GM12891 (cell line): ENCODE data around the gene CAPN5.

Experiments used
- DNase-seq: peaks from one replicate; pipeline ENCODE4 v3.0.0; 2011; ENCODE audit warnings: low spot score; ENCODE audit not compliant: insufficient read length
- FAIRE-seq: peaks from 2 replicates; lab custom pipeline; 2011; peaks lifted over from hg19 to GRCh38; lab: Jason Lieb, UNC
- PAX5 ChIP-seq: IDR thresholded peaks from 2 replicates; pipeline ENCODE4 v1.6.1; 2011; ENCODE audit warnings: low read length, moderate library complexity, mild to moderate bottlenecking; ENCODE audit not compliant: insufficient read depth, severe bottlenecking
- POLR2A ChIP-seq: IDR thresholded peaks from 2 replicates; pipeline ENCODE4 v1.6.1; 2011; ENCODE audit warnings: low read depth, low read length, control low read depth
- POLR2AphosphoS5 ChIP-seq: IDR thresholded peaks from 2 replicates; pipeline ENCODE4 v1.6.1; 2011; ENCODE audit warnings: low read depth, low read length, control low read depth
- POU2F2 ChIP-seq: IDR thresholded peaks from 2 replicates; pipeline ENCODE4 v1.6.1; 2011; ENCODE audit warnings: low read depth, mild to moderate bottlenecking, control low read depth, low read length, moderate library complexity
- SPI1 ChIP-seq: IDR thresholded peaks from 2 replicates; pipeline ENCODE4 v1.6.1; 2011; ENCODE audit warnings: low read depth, low read length, control low read depth
- TAF1 ChIP-seq: IDR thresholded peaks from 2 replicates; pipeline ENCODE4 v1.6.1; 2011; ENCODE audit warnings: low read depth, low read length, control low read depth

Gene CAPN5

DNA sequence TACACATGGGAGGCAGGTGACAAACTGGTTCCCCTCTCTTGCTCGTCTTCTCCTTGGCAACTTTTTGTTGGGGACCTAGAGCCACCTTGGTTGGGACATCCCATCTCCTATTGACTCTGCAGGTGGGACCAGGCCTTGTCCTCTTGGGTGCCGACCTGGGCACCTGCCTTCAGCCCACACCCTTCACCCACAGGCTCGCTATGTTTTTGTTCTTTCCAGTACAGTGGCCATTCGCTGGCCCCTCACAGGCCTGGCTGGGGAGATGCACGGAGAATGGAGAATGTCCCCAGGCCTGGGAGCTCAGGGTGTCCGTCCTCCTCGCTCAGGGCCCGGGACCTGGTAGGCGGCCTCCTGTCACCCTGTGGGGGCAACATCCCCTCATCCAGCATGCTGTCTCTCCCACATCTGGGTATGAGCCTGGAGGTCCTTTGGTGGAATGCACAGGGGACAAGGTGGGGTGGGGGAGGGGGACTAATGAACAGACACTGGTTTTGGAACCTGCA is 21.0 kb downstream of the CAPN5 start:
- no peak for TF ChIP-seq POLR2AphosphoS5
- no peak for TF ChIP-seq POU2F2
- no peak for TF ChIP-seq POLR2A
- TF ChIP-seq PAX5, result no peak
- no peak for TF ChIP-seq TAF1
- no peak for TF ChIP-seq SPI1
- DNase-seq (no peak), FAIRE-seq (no peak)

DNA sequence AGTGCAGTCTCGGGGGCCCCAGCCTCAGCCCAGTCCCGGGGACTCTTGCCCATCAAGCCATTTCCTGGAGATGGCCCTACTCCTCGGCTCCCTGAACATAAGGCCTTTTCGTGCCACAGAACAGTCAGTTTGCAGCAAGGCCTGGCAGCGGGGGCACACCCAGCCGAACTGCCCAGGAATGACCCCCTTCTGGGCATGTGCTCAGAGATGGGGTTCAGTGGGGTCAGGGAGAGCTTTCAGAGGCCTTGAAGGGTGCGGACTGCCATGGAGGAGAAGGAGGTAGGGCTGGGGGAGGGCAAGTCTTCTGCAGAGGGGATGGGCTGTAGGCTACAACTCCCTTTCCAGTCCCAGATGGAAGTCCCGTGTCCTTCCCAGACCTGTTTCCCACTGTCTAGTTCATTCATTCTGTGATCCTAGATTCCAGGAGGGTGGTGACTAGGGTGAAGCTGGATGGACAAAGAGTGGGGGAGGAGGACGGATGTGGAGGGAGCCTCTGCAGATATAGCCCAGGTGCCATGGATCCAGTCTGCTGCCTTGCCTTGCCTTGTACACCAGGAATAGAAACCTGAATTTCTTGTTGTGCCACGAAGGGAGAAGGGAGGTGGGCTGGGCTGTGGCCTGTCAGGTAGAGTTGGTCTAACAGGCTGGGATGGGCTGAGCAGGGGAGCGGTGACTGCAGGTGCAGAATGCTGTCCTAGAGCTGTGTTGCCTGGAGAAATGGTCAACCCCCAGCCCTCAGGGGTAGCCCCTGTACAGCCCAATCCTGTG is 21.6 kb downstream of the CAPN5 start:
- FAIRE-seq (no peak), DNase-seq (no peak)
- TF ChIP-seq TAF1 (no peak), POLR2A (no peak), PAX5 (no peak), POLR2AphosphoS5 (no peak), POU2F2 (no peak), SPI1 (no peak)

DNA sequence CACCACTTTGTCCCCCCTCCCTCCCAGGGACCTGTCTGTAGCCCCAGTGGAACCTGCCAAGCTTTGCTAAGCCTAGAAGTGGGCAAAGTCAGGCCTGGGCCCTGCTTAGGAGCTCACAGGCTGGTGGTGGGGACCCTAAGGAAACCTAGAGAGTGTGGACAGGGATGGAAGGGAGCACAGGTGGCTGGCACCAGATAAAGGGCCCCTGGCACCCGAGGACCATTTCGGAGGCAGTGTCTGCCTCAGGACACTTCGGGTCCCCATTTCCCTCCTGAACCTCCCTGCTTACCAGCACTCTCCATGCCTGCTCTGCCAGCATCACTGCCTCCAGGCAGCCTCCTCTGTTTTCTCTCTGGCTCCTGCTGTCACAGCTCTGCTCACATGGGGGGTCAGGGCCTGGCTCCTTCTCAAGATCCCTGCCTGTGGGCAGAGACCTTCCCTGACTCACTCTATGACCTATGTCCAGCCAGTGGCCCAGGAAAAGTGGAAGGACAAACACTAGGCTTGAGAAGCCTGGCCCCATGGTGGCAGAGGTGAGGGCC is 22.3 kb downstream of the CAPN5 start:
- TF ChIP-seq SPI1 (no peak), POU2F2 (no peak), POLR2A (no peak), TAF1 (no peak), PAX5 (no peak), POLR2AphosphoS5 (no peak)
- FAIRE-seq (no peak), DNase-seq (no peak)

DNA sequence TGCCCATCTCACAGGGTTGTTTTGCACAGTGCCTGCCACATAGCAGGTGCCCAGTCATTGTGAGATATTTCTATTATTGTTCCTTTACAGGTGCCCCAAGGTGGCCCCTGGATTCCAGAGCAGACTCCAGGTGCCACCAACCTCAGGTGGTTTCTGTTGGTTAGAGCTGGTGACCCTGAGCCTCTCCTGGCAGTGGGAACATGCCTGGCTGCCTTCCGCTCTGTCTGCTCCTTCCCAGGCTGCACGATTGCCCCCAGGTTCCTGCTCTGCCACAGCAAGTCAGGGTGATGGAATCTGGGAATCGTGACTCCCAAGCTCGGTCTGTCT is 23.2 kb downstream of the CAPN5 start:
- no peak for FAIRE-seq
- TF ChIP-seq SPI1 (no peak), TAF1 (no peak), PAX5 (no peak), POU2F2 (no peak), POLR2AphosphoS5 (no peak), POLR2A (no peak)
- no peak for DNase-seq

DNA sequence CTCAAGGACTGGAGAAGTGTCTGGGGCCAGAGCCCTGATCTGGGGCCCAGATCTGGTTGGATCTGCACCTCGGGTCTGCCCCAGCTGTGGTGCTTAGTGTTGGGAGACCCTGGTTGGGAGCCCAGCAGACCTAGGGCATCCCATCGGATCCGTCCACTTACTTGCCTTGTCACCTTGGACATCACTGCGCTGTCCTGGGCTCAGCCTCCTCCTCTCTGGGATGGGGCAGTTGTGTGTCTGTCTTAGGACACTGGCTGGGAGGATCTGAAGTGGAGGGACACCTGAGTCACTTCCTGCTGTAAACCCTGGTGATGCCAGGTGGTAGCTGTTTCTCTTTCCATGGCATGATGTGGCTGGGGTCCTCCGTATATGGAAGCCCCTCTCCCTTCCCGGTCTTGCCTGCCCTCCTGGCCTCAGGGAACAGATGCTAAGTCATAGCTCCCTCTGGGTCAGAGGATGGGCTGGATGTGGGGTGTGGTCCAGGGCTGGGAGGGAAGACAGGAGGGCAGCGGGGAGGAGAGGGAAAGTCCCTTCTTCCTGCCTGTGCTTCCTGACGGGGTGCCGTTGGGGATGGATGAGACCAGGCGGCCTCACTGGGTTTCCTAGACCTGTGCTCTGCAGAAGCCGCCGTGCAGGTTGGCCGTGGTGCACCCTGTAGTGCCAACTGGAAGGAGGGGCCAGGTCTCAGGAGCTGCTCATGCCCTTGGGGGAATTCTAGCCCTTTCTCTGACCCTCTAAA is 23.8 kb downstream of the CAPN5 start:
- FAIRE-seq (no peak), DNase-seq (no peak)
- no peak for TF ChIP-seq POU2F2
- no peak for TF ChIP-seq TAF1
- TF ChIP-seq POLR2A, result no peak
- no peak for TF ChIP-seq POLR2AphosphoS5
- no peak for TF ChIP-seq SPI1
- no peak for TF ChIP-seq PAX5

DNA sequence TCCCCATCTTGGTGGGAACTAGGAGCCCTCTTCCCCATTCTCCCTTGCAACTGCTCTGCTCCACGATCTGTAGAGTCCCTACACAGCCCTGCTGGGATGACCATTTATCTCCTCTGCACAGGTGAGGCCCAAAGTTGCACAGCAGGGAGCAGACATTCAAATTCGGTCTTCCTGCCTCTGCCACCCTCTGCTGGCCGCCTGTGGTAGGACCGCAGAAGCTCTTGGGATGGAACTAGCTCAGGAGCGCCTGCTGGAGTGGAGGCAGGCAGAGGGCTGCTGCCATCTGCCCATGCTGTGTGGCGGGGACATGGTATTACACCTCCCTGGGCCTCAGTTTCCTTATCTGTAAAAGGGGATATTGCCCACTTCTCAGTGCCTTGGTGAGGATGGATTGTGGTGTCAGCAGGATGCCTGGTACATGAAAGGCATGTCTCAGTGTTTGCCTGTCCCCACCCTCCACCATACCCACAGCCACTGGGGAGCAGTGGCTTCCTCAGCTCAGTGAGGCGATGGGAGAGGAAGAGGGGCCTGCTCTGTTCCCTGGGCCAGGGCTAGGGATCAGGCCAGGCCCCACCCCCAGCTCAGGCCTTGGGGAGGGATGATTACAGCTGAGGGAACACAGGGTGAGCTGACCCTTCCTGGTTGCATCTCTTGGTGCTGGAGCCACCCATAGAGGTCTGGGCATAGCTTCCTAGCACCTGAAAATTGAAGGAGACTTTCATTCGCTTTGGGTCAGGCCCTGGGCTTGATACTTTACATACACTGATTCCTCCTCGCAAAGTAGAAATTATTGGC is 24.6 kb downstream of the CAPN5 start:
- peak; percentile 98 for FAIRE-seq
- TF ChIP-seq PAX5 (no peak), POU2F2 (peak; percentile 48; the same call in 1 of the 2 replicates), POLR2AphosphoS5 (no peak), SPI1 (no peak), TAF1 (no peak), POLR2A (no peak)

DNA sequence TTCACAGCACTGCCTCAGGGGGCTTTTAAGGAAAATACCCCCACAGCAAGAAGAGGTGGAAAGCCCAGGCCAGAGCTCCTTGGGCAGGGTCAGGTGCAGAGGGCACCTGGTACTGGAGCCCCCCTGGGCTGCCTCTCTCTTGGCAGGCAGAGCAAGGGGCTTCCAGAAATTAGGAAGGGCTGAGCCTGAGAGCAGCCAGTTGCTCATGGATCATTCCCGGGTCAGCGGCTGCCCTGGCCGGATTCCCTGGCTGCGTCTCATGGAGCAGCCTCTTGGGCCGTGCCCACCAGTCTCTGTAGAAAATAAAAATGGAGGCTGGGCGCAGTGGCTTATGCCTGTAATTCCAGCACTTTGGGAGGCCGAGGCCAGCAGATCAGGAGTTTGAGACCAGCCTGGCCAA is 25.6 kb downstream of the CAPN5 start:
- DNase-seq (no peak), FAIRE-seq (no peak)
- no peak for TF ChIP-seq TAF1
- no peak for TF ChIP-seq POLR2A
- no peak for TF ChIP-seq SPI1
- no peak for TF ChIP-seq POLR2AphosphoS5
- TF ChIP-seq POU2F2, result no peak
- TF ChIP-seq PAX5, result no peak

More for the DNA sequence above, 24.6 kb downstream of the CAPN5 start:
- DNase-seq, result peak; percentile 94

DNA sequence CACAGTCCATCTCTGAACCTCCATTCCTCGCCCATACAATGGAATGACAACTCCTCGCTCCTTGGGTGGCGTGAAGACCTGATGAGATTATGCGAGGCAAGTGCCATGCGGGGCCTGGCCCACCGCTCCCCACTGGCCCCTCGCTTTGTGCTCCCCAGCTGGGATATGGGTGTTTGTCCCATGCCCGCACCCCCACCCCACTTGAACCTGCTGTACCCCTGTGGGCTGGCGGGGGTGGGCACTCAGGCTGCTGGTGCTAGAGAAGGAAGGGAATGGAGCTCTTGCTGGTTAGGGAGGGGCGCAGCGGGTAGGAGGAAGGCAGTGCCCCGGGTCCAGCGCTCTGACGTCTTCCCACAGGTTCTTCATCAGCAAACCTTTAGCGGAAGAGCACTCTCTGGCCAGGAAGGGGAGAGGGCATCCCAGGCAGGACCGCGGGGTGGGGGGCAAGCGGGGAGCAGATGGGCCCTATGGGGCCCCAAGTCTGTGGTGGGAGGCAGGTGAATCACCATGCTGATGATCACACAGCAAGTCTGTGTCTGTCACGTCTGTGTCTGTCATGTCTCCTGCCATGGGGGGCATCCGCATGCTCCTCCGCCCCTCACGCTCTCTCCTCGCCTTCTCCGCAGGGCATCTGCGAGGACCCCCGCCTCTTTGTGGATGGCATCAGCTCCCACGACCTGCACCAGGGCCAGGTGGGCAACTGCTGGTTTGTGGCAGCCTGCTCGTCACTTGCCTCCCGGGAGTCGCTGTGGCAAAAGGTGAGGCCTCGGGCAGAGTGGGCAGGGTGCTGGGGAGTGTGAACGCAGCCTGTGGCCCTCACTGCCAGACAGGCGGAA is 26.5 kb downstream of the CAPN5 start:
- no peak for FAIRE-seq
- no peak for DNase-seq
- no peak for TF ChIP-seq SPI1
